NK-92 (cell line): ENCODE results near the gene TDRD10.
"Not testable (repeated sequence)": the region's sequence is repeated elsewhere in the genome, so short reads cannot be mapped to it uniquely, and the experiment has no call there.

Source experiments
- DNase-seq: peaks from one replicate; lab custom pipeline; 2025; ENCODE audit not compliant: unreplicated experiment; lab: John Stamatoyannopoulos, UW

The TDRD10 gene

GRCh38 chr1:154479764-154480421, 22.1 kb upstream of the TDRD10 start:
- no peak for DNase-seq

DNA sequence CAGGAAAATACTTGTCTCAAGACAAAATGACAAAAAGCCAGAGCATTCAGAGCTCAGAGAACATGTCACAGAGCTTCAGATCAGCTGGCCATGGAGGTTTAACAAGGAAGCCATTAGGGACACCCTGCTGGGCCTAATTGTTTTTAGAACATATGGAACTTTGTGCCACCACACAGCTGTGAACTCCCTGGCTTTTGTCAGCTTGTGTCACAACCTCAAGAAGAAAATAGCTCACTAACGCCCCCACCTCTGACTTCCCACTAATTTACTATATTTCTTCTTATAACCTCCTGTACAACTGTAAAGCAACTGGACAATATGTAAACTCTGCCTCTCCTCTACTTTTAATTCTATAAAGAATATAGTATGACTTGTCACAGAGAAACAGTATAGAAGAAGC, 21.0 kb upstream of the TDRD10 start:
- no peak for DNase-seq

DNA sequence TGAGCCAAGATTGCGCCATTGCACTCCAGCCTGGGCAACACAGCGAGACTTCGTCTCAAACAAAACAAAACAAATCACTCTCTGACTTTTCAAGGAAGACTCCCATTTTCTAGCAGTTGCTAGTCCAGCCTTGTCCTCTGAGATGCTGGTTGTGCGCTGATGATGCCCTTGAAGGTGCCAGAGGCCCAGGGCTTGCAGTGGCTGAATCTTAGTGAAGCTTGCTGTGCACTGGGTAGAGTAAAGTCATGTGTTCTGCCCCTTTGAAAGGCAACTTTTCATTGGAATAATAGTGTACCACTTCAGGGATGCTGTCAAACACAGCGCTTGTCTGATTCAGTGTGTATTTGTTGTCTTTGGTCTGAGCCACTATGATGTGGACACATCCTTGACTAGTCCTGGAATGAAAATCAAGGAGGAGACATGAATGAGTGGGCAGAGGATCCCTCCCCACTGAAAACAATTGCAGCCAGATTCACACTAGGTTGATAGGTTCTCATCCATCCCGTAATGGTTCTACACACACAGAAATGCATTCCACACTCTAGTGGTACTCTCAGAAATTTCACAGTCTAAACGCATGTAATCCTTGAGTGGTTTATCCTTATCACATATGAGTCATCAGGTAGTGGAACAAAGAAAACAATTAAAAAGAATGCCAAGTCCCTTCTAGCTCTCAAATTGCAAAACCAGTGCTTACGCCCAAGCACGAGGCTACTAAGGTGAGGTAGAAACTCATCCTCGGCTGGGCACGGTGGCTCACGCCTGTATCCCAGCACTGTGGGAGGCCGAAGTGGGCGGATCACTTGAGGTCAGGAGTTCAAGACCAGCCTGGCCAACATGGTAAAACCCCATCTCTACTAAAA, 17.8 kb upstream of the TDRD10 start:
- no peak for DNase-seq

- no peak for DNase-seq
Observed at GRCh38 chr1:154485106-154485505, 16.9 kb upstream of the TDRD10 start.

DNA sequence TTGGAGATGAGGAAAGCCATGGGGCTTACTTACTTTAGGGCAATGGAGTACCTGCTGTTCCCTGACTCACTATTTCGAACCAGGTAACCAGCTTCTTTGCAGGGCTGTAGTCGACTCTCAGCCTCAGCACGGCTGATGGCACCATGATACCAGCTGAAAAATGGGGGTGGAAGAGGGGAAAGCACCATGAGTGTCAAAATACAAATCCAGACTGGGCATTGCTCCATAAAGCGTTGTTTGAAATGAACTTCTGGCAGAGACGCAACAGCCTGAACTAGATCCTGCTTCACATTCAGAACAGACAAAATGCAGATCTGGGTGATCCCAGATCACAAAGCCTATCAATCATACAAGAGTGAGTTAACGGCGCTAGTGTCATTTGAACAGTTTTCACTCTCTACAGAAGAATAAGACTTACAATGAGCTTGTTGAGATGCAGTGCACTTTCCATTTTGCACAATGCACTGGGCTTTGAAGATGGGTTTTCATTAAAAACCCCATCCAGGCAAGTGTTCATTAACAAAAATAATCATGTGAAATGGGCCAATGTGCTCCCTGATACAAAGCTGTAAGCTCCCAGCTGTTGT, 16.0 kb upstream of the TDRD10 start:
- no peak for DNase-seq

DNA sequence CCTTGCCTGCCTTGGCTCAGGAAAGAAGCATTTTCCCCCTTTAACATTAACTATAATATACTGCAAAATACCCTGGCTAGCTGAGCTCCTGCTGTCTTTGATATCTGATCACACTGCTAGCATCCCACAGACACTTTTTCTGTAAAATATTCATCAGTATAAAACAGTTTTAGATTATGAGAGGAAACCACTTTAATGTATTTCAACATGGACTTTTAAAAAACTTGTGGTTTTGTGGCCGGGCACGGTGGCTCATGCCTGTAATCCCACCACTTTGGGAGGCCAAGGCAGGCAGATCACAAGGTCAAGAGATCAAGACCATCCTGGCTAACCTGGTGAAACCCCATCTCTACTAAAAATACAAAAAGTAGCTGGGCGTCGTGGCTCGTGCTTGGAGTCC, 15.3 kb upstream of the TDRD10 start:
- DNase-seq = not testable (repeated sequence)

DNA sequence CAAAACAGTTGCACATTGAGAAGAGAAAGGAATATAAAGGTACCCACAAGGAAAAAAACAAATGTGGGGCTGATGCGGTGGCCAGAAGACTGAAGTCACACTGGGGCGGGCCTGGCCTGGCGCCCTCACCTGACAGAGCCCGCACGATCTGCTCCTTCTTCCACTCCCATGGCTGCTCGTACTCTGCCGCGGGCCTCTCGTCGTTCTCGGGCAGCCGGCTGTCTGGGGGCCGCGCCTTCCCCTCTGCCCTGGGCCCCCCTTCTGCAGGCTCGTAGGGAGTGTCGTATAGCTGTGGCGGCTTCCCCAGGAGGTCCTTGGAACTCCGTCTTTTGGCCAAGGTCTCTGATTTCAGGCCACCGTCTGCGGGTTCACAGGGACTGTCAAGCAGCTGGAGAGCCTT, 13.1 kb upstream of the TDRD10 start:
- no peak for DNase-seq

DNA sequence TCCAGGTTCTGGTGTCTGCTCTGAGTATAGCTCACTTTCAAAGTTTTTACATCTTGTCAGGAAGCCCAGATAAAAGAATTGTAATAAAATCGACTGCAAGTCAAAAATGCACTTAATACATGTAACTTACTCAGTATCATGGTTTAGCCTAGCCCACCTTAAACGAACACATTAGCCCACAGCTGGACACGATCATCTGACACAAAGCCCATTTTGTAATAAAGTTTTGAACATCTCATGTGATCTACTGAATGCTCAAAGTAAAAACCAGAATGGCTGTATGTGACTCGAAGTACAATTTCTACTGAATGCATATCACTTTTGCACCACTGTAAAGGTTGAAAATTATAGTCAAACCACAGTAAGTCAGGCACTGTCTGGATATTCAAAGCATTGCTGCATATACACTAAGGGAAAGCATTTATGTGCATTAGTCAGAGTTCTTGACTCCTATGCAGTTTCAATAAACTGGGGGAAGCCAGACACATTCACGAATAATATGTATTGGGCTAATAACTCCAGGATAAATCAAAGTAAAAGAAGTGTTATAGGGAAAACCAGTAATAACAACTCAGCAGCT, 12.2 kb upstream of the TDRD10 start:
- DNase-seq = no peak

DNA sequence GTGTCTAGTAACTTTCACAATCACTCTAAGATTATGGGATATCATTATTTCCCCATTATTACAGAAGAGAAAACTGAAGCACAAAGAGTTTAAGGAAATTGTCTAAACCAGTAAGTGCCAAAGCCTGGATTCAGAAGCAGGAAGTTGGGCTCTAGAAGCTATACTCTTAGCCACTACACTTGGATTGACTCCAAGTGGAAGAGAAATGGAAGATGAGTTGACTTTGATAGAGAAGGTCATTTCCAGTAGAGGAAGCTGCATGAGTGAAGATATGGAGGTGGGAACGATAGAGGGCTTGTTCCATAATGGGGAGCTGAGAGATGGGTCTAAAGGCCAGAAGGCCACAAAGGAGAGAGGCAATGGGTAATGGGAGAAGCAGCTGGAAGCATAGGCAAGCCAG, 11.7 kb upstream of the TDRD10 start:
- DNase-seq = no peak

DNA sequence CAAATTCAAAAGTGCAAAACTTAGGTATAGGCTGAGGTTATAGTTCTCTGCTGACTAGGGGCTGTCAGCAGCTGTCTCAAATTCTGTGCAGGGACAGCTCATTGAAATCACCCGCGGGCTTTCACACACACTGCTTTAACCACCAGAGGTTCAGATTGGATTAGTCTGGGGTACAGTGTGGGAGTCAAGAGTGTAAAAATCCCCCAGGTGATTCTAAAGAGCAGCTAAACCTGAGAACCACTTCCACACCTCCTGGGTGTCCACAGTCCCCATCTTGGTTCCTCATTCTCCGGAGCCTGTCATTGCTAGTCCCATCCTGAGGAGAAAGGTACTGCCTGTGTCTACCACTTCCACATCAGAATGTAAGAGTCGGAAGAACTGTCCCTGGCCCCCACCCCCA, 9.9 kb upstream of the TDRD10 start:
- no peak for DNase-seq

DNA sequence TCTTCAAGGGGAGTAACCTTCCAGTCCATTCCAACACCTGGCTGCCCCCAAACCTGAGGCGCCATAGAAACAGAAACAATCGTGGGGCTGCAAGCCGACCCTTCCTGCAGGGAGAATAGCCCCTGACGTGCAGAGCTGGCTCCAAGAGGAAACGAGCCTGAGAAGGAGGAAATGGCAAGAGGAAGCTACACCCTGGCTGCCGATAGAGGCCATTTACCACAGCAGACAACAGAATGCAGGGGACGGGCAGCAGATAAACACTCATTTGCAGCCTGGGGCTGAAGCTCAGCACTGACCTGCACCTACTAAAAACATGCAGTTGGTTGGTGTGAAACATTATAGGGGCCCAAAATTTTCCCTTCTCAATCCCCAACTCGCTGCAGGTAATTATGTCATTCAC, 8.7 kb upstream of the TDRD10 start:
- DNase-seq = no peak

- no peak for DNase-seq
Observed at GRCh38 chr1:154495496-154496273, 6.3 kb upstream of the TDRD10 start.

DNA sequence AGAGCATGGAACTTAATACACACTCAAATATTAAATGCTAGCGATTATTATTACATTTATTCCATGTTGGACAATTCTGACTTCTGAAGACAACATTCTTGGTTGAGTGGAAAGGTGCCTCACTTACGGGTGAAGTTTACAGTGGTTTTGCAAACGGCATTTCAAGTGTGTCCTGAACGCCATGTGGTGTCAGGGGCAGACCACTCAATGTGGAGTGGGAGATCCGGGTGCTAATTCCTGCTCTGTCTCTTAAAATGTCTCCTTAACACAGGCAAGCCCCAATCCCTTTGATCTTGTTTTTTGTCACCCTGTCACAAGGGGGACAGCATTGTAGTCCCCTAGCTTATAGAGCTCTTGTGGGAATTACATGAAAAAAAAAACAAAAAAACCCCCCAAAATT, 5.6 kb upstream of the TDRD10 start:
- no peak for DNase-seq

GRCh38 chr1:154497026-154497806, 4.8 kb upstream of the TDRD10 start:
- no peak for DNase-seq

GRCh38 chr1:154499446-154499845, 2.6 kb upstream of the TDRD10 start:
- DNase-seq = no peak

- no peak for DNase-seq
Observed at GRCh38 chr1:154500533-154500932, 1.5 kb upstream of the TDRD10 start.

DNA sequence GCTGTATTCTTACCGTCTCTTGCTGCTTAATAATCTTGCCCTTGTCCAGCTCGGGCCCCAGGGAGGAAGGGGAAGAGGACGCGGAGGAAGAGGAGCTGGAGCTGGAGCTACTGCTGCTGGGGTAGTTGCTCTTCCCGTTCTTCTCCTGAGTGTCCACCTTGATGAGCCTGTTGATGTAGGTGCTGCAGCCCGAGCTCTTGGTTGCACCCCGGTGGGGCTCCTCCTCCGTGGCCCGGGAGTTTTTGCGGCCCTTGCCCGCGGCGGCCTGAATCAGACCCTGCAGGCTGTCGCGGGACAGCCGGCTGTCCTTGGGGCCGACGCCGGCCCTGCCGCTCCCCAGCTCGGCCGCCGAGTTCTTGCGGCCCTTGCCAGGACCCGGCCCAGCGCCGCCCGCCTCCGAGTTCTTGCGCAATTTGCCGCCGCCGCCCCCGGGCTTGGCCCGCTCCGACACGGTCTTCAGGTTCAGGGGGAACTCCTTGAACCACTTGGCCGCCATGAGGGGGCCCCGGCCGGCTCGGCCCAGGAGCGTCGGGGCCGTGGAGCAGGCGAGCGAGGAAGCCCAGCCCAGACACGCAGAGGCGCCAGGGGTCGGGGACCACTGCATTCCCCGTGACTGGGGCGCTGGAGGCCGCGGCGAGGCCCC, 475 bp upstream of the TDRD10 start:
- DNase-seq = no peak

DNA sequence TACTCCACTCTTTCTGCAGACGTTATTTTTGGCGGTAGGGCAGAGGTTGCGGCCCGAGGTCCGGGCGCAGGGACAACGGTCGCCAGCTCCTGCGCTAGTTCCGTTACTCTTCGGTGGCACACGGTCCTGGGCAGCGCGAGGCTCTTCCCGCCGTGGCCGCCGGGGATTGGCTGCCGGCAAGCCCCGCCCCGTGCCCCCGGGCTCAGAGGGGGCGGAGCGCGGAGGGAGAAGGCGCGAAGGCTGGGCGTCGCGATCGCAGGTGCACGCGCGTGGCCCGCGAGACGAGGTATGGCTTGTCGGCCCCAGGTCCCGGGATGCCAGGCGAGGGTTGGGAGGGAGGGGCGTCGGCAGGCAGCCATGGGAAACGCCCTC, 711 bp downstream of the TDRD10 start:
- DNase-seq = no peak

DNA sequence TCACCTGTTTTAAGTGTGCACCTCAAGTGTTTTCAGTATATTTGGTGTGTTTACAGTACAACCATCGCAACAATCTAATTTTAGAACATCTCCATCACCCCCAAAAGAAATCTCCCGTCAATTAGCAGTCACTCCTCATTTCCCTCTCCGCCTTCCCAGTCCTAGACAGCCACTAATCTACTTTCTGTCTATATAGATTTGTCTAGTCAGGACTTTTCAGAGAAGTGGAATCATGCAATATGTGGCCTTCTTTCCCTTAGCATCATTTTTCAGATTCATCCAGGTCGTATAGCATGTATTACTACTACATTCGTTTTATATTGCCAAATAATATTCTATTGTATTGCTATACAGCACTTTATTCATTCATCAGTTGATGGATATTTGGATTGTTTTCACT, 1.9 kb downstream of the TDRD10 start:
- DNase-seq = no peak

DNA sequence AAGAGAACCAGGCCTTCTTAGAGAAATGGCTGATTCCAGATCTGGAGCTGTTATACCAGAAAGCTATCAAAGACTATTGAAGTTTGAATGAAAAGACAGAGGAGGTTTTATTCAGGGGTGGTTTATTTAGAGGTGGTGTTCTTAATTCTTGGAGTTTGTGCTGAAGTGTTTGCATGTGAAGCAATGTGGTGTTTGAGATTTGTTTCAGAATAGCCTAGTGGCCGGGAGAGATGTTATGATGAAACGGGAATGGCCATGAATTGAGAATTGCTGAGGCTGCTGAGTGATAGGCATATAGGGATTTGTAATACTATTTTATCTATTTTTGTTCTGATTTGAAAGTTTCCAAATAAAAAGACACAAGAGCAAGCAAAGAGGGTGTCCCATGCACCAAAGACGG, 10.7 kb downstream of the TDRD10 start:
- DNase-seq = no peak
